Right lobe of liver (tissue), 4 donors: ENCODE measurements around the gene RBMS3.

Experiments
- POLR2A ChIP-seq: fragments of 450-650 bp; IDR thresholded peaks from one replicate; pipeline ENCODE4 v1.6.1; 2017; ENCODE audit warnings: antibody characterized with exemption, mild to moderate bottlenecking
- TF ChIP-seq, protein P1 (sequence below), 4 donors: fragments of 200-600 bp in 3 of 4; fragments of 450-650 bp in 1 of 4; IDR thresholded peaks; one replicate each; pipeline versions ENCODE4 v1.5.1 to v1.8.0; 2016 to 2022; ENCODE audit warnings: antibody characterized with exemption in 4 of 4, mild to moderate bottlenecking in 2 of 4
- donor health status: DM: no; HTN: no; CAD: no.
- donor health status: DM: no; HTN: no; CAD: no.
- donor health status: DM: no; HTN: yes; CAD: no.

- TF ChIP-seq, protein P1, sequence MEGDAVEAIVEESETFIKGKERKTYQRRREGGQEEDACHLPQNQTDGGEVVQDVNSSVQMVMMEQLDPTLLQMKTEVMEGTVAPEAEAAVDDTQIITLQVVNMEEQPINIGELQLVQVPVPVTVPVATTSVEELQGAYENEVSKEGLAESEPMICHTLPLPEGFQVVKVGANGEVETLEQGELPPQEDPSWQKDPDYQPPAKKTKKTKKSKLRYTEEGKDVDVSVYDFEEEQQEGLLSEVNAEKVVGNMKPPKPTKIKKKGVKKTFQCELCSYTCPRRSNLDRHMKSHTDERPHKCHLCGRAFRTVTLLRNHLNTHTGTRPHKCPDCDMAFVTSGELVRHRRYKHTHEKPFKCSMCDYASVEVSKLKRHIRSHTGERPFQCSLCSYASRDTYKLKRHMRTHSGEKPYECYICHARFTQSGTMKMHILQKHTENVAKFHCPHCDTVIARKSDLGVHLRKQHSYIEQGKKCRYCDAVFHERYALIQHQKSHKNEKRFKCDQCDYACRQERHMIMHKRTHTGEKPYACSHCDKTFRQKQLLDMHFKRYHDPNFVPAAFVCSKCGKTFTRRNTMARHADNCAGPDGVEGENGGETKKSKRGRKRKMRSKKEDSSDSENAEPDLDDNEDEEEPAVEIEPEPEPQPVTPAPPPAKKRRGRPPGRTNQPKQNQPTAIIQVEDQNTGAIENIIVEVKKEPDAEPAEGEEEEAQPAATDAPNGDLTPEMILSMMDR (IDR thresholded peaks at IDR 0.05): no peak
- TF ChIP-seq POLR2A: no peak
Measured at GRCh38 chr3:29297998-29298397, 17.1 kb downstream of the RBMS3 start.
